Muscle layer of duodenum (tissue), 2 donors: ENCODE measurements around the gene ACYP2.
"Not testable (repeated sequence)": the region's sequence is repeated elsewhere in the genome, so short reads cannot be mapped to it uniquely, and the experiment has no call there.

ENCODE experiments used
- H3K27ac ChIP-seq: one replicate; pipeline ENCODE4 v1.7.0; 2013; ENCODE audit warnings: mild to moderate bottlenecking, low read length
- H3K27me3 ChIP-seq: one replicate; pipeline ENCODE4 v1.7.0; 2013; ENCODE audit warnings: low read depth, mild to moderate bottlenecking, control low read depth, low read length
- H3K36me3 ChIP-seq, 2 donors: one replicate each; pipeline ENCODE4 v1.7.0; 2013; ENCODE audit warnings: low read length in 2 of 2, control low read depth in 1 of 2, mild to moderate bottlenecking in 1 of 2; ENCODE audit not compliant: insufficient read depth in 2 of 2, control insufficient read depth in 1 of 2
- H3K4me1 ChIP-seq, 2 donors: one replicate each; pipeline ENCODE4 v1.7.0; 2013; ENCODE audit warnings: low read length in 2 of 2, mild to moderate bottlenecking in 2 of 2, control low read depth in 1 of 2, moderate library complexity in 1 of 2; ENCODE audit not compliant: insufficient read depth in 2 of 2, control insufficient read depth in 1 of 2
- H3K4me3 ChIP-seq, 2 donors: one replicate each; pipeline ENCODE4 v1.7.0; 2013; ENCODE audit warnings: low read length in 2 of 2, low read depth in 1 of 2, mild to moderate bottlenecking in 1 of 2
- H3K9me3 ChIP-seq, 2 donors: one replicate each; pipeline ENCODE4 v1.7.0; 2013; ENCODE audit warnings: low read length in 2 of 2, control low read depth in 1 of 2, mild to moderate bottlenecking in 1 of 2; ENCODE audit not compliant: control insufficient read depth in 1 of 2
- donor health status: healthy.

The ACYP2 gene

DNA sequence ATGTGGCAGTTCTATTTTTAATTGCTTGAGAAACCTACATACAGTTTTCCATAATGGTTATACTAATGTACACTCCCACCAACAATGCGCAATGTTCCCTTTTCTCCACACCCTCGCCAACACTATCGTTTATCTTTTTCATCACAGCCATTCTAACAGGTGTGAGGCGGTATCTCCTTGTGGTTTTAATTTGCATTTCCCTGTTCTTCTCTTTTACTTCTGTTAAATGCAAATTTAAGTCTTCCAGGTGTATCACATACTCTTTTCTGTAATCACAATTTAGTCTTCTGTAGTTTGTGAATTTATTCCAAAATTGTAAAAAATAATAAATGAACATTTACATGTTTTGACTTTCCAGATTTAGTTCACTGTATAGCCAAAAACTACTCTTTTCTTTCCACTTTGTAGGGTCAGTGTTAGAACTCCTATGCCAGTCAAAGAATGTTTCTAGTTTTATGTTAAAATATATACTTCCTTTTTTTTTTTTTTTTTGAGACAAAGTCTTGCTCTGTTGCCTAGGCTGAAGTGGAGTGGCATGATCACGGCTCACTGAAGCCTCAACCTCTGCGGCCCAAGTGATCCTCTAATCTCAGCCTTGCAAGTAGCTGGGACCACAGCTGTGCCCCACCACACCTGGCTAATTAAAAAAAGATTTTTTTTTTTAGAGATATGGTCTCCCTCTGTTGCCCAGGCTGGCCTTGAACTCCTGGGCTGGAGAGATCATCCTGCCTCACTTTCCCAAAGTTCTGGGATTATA is 15.4 kb upstream of the ACYP2 start:
- Histone ChIP-seq H3K4me1 (no peaks in the 10 kb centered on the region), H3K27ac (no peak overlapping the region), H3K36me3 (no peaks in the 10 kb centered on the region), H3K27me3 (no peaks in the 10 kb centered on the region), H3K4me3 (no peak overlapping the region), H3K9me3 (no peaks in the 10 kb centered on the region)

DNA sequence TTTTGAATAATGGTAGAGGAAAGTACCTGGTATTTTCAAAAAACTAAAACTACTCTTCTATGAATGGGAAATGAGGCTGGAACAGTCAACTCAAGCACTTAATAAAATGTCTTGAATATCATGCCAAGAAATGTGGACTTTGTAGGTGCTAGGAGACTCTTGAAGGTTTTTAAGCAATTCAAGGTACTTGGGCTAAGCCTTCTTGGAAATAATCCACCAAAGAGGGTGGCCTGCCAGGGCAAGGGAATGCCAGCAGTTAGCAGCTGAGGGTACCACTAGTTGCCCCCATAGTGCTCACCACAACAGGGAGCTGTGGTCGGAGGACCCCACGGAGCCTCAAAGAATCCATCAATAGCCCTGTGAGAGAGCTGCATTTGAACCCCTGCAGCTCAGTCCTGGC is 14.6 kb upstream of the ACYP2 start:
- no peaks in the 10 kb centered on the region for H3K9me3 ChIP-seq
- H3K27me3 ChIP-seq: no peaks in the 10 kb centered on the region
- no peaks in the 10 kb centered on the region for H3K36me3 ChIP-seq
- no peaks in the 10 kb centered on the region for H3K4me1 ChIP-seq
- no peak overlapping the region for H3K4me3 ChIP-seq
- no peak overlapping the region for H3K27ac ChIP-seq

DNA sequence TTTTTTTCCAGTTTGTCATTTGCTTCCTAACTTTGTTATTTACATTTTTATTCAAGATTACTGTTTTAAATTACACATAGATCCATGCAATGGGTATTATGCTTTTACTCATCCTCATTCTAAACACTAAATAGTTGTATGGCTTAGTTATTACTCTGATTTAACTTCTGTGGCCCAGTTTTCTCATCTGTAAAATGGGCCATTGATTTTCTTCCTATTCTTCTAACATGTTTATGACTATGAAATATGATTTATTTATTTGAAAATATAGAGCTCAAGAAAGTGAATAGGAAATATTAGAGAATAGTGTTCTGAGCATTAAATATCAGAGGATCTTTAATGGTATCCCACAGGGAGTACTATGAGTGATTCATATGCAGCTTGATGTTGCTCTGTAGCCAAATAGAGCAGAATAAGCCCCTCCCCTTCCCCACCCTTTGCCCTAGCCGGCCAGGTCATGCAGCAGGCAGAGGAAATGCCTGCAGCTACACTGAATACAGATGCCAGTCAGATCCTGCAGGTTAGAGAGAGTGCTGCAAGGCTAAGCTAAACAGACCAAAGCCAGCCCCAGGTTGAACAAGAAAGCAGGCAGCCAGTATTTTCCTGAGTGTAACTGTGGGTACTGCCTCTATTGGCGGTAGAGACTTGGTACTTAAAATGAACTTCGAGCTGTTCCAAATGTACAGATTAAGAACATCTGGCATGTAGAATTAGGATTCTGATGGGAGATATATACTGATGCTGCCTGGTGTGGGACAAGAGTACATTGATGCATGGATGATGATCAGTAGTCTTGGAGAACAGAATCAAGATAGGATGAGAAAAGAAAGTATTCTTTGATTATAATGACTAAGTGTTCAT is 11.7 kb upstream of the ACYP2 start:
- Histone ChIP-seq H3K9me3 (no peaks in the 10 kb centered on the region), H3K4me1 (no peaks in the 10 kb centered on the region), H3K36me3 (no peaks in the 10 kb centered on the region), H3K4me3 (no peak overlapping the region), H3K27ac (no peak overlapping the region), H3K27me3 (no peaks in the 10 kb centered on the region)

DNA sequence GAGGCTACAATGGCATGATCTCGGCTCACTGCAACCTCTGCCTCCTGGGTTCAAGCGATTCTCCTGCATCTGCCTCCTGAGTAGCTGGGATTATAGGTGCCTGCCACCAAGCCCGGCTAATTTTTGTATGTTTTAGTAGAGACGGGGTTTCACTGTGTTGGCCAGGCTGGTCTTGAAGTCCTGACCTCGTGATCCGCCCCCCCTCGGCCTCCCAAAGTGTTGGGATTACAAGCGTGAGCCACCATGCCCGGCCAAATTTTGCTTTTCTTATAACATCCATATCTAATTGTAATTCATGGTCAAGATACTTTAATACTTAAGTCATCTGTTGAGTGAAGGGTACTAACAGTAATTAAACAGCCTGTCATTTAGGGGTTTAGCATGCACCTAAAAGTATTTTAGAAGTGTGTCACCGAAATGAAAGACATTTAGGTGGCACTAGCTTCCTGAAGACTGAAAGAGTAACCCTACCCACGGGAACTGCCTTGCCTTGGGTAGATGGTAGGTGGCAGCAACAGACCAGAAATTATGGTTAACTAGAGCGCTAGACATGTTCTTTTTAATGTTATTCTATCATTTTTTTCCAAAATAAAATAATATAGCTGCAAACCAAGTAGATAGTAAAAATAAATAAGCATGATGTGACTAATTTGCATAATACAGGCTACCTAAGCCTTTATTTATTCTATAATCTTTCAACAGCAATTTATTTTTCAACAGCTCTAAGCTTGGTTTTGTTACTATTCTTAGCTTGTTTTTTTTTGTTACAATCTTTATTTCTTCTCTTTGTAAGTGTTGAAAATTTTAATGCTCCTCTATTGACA is 8.6 kb upstream of the ACYP2 start:
- H3K4me3 ChIP-seq: no peak overlapping the region
- H3K9me3 ChIP-seq: no peaks in the 10 kb centered on the region
- H3K36me3 ChIP-seq: no peaks in the 10 kb centered on the region
- no peaks in the 10 kb centered on the region for H3K27me3 ChIP-seq
- no peak overlapping the region for H3K27ac ChIP-seq
- no peaks in the 10 kb centered on the region for H3K4me1 ChIP-seq

DNA sequence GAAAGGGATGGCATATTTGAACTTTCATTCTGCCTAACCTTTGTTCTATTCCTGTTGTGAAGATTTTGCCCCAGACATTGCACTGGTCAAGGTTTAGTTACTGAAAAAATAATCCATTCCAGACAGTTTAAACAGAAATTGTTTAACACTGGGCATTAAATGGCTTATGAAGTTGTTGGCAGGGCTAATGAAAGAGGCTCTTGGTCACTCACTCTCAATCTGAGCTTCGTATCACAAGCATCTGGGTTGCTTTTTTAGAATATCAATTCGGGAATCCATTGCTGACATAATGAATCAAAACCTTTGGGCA is 8.0 kb upstream of the ACYP2 start:
- H3K27me3 ChIP-seq: no peaks in the 10 kb centered on the region
- H3K27ac ChIP-seq: no peak overlapping the region
- no peaks in the 10 kb centered on the region for H3K9me3 ChIP-seq
- no peaks in the 10 kb centered on the region for H3K36me3 ChIP-seq
- no peak overlapping the region for H3K4me3 ChIP-seq
- no peaks in the 10 kb centered on the region for H3K4me1 ChIP-seq

DNA sequence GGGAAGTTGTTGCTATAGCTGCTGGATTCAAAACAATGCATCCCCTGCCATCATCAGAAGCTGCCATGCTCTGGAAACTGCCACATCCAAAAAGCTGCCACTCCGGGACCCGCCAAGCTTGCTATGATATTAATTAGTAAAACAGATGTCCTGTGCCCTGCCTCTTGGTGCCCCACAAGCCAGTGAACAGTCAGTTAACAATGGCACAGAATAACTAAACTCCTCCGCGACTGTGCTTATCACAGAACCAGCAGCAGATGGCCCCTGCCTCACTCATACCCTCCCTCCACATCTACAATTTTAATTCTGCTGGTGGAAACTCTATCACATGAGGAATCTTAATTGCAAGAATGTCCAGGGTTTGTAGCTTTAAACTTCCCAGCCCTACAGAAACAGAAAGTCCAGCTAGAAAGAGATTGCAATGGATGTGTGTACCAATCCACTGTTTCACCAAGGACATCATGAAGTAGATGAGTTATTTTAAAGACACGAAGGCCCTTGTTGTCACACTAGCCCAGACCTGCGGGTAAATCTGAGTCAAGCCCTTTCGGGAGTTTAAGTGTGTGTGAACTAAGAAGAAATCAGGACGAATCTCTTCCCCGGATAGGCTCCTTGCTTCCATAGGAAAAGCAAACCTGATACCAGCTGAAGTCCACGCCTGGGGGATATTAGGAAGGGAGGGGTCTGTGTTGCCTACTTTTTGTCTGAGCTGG is 7.4 kb upstream of the ACYP2 start:
- no peak overlapping the region for H3K27ac ChIP-seq
- no peaks in the 10 kb centered on the region for H3K27me3 ChIP-seq
- H3K4me1 ChIP-seq: no peaks in the 10 kb centered on the region
- no peaks in the 10 kb centered on the region for H3K9me3 ChIP-seq
- no peaks in the 10 kb centered on the region for H3K36me3 ChIP-seq
- H3K4me3 ChIP-seq: no peak overlapping the region

DNA sequence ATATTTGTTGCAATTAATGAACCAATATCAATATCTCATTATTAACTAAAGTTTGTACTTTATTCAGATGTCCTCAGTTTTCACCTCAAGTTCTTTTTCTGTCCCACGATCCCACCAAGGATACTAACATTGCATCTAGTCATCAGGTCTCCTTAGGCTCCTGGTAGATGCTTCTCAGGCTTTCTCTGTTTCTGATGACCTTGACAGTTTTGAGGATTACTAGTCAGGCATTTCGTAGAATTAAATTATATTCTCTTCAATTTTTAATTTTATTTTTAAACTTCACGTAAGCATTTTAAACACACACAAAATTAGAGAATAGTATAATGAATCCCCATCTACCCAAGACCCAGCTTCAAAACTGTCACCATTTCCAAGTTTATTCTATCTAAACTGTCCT is 5.6 kb upstream of the ACYP2 start:
- H3K27me3 ChIP-seq: no peaks in the 10 kb centered on the region
- H3K9me3 ChIP-seq: no peaks in the 10 kb centered on the region
- H3K4me3 ChIP-seq: no peak overlapping the region
- peaks cover 3 to 5% of the 10 kb centered on the region in 2 donors for H3K4me1 ChIP-seq
- no peak overlapping the region for H3K27ac ChIP-seq
- no peaks in the 10 kb centered on the region for H3K36me3 ChIP-seq

DNA sequence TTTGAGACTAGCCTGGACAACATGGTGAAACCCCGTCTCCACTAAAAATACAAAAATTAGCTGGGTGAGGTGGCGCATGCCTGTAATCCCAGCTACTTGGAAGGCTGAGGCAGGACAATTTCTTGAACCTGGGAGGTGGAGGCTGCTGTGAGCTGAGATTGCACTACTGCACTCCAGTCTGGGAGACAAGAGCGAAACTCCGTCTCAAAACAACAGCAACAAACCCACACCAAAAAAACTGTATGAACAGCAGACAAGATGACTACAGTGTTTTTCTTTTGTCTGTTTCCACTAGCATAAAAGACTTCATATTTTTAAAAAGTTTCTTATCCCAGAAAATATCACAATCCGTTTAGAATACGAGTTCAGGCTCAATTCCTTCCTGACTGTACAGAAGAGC is 936 bp upstream of the ACYP2 start:
- H3K27me3 ChIP-seq, H3K9me3 ChIP-seq, H3K36me3 ChIP-seq, H3K4me1 ChIP-seq: not testable (repeated sequence)
- H3K4me3 ChIP-seq: peak overlapping the region; percentile 65 to 78
- H3K27ac ChIP-seq: peak overlapping the region; percentile 98

DNA sequence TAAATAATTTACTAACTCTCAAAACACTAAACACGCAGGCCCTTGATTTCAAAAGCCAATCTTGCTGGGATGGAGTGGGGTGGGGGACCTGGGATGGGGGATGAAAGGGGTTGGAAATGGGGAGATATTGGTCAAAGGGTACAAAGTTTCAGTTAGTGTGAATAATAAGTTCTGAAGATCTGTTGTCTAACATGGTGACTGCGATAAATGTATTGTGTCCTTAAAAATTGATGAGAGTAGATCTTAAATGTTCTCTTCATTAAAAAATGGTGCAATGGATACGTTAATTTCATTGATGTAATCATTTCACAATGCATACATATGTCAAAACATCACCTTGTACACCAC is 505 bp upstream of the ACYP2 start:
- Histone ChIP-seq H3K27me3 (no peaks in the 10 kb centered on the region), H3K36me3 (peaks cover 0 to 7% of the 10 kb centered on the region in 2 donors), H3K4me1 (peaks cover 7% of the 10 kb centered on the region in 2 donors), H3K27ac (peak overlapping the region; percentile 98), H3K9me3 (no peaks in the 10 kb centered on the region), H3K4me3 (peak overlapping the region; percentile 65 to 78)

DNA sequence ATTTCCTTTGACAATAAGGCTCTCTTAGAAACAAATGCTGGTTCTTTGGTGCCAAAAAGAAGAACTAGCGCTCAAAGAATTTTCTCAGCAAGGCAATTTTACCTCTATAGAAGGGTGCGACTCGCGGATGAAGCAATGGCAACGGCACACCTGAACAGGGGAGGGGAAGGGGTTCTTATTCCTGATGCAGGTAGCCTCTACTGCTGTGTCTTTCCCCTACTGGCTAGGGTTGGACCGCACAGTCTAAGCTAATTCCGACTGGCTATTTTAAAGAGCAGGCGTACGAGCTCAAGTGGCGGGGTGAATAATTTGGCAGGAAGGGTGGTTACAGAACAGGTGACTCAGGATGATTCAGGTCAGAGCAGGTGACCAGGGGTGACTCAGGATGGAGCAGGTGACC is 1.2 kb downstream of the ACYP2 start:
- not testable (repeated sequence) for H3K4me1 ChIP-seq, H3K9me3 ChIP-seq, H3K27ac ChIP-seq, H3K27me3 ChIP-seq, H3K4me3 ChIP-seq
- H3K36me3 ChIP-seq: peaks cover 0 to 15% of the 10 kb centered on the region in 2 donors

DNA sequence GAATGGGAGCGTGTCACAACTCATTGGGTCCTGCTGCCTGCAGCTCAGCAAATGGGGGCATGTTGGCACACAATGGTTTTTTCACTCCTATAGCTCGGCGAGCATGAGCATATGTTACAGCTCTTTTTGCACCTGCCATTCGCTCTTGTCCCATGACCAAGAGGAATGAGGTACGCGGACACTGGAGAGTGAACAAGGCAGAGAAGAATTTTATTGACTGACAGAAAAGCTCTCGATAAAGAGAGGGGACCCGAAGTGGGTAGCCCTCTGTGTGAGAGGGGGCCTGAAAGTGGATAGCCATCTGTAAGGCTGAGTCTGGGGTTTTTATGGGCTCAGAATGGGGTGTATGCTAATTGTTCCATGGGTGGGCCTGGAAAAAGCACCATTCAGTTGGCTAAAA is 5.5 kb downstream of the ACYP2 start:
- H3K9me3 ChIP-seq: peaks cover 0 to 6% of the 10 kb centered on the region in 2 donors
- no peaks in the 10 kb centered on the region for H3K4me1 ChIP-seq
- H3K36me3 ChIP-seq: peaks cover 0 to 8% of the 10 kb centered on the region in 2 donors
- no peak overlapping the region for H3K4me3 ChIP-seq
- no peak overlapping the region for H3K27ac ChIP-seq
- H3K27me3 ChIP-seq: no peaks in the 10 kb centered on the region
